Endodermal cell (in vitro differentiated cells): ENCODE measurements around the gene TVP23B. TPM values are rescaled to one million over a fixed set of nuclear protein-coding genes. Genes with fewer than 3 reads are reported as not detected.
"Not testable (repeated sequence)": the region's sequence is repeated elsewhere in the genome, so short reads cannot be mapped to it uniquely, and the experiment has no call there.

ENCODE experiments used
- DNase-seq: peaks from one replicate; pipeline ENCODE4 v3.0.0-alpha.2; 2017
- H3K27ac ChIP-seq: 2 replicates; pipeline ENCODE4 v1.5.1; 2013; ENCODE audit warnings: mild to moderate bottlenecking, low read depth, low read length, moderate library complexity
- H3K27me3 ChIP-seq: 2 replicates; pipeline ENCODE4 v1.6.1; 2013; ENCODE audit warnings: mild to moderate bottlenecking, low read length, moderate library complexity; ENCODE audit not compliant: insufficient read depth, control insufficient read depth, poor library complexity, severe bottlenecking
- H3K36me3 ChIP-seq: 2 replicates; pipeline ENCODE4 v1.7.0; 2013; ENCODE audit warnings: mild to moderate bottlenecking, low read length, moderate library complexity; ENCODE audit not compliant: control insufficient read depth, insufficient read depth
- H3K4me1 ChIP-seq: one replicate; pipeline ENCODE4 v1.7.0; 2013; ENCODE audit warnings: low read length; ENCODE audit not compliant: control insufficient read depth, insufficient read depth
- H3K4me3 ChIP-seq: 2 replicates; pipeline ENCODE4 v1.5.1; 2013; ENCODE audit warnings: mild to moderate bottlenecking, low read length, moderate library complexity
- H3K9ac ChIP-seq: 2 replicates; pipeline ENCODE4 v1.6.1; 2013; ENCODE audit warnings: mild to moderate bottlenecking, low read length, moderate library complexity; ENCODE audit not compliant: poor library complexity, severe bottlenecking; ENCODE audit errors: extremely low read depth
- H3K9me3 ChIP-seq: 2 replicates; pipeline ENCODE4 v1.6.1; 2013; ENCODE audit warnings: mild to moderate bottlenecking, low read length, moderate library complexity; ENCODE audit not compliant: control insufficient read depth
- H3K27ac Mint-ChIP-seq: 2 replicates; pipeline ENCODE4 v1.8.0; 2020; ENCODE audit warnings: mixed read lengths
- H3K27me3 Mint-ChIP-seq: 2 replicates; pipeline ENCODE4 v1.8.0; 2021; ENCODE audit warnings: mild to moderate bottlenecking, mixed read lengths; ENCODE audit not compliant: insufficient read depth
- H3K36me3 Mint-ChIP-seq: 2 replicates; pipeline ENCODE4 v1.8.0; 2020; ENCODE audit warnings: low read depth, mixed read lengths
- H3K4me1 Mint-ChIP-seq: 2 replicates; pipeline ENCODE4 v1.8.0; 2020; ENCODE audit warnings: mixed read lengths
- H3K4me3 Mint-ChIP-seq: 2 replicates; pipeline ENCODE4 v1.8.0; 2020; ENCODE audit warnings: mild to moderate bottlenecking, moderate library complexity, mixed read lengths
- H3K9me3 Mint-ChIP-seq: 2 replicates; pipeline ENCODE4 v1.8.0; 2020; ENCODE audit warnings: mild to moderate bottlenecking, mixed read lengths
- CTCF ChIP-seq: fragments of 200-600 bp; sonication (generic); conservative IDR thresholded peaks from 2 replicates; pipeline ENCODE4 v1.5.0; 2021; ENCODE audit warnings: antibody characterized with exemption, mild to moderate bottlenecking
- WGBS, 2 experiments: methylation state at CpG; one replicate each; pipeline versions ENCODE4 v1.1.5 to v1.1.7; 2013; ENCODE audit warnings: missing lambda C conversion rate in 2 of 2, mixed read lengths in 1 of 2; ENCODE audit not compliant: insufficient coverage in 1 of 2, insufficient read length in 1 of 2; 5-methylcytosine and 5-hydroxymethylcytosine counted together
- total RNA-seq, 2 donors: library from RNA; stranded (reverse); fragmentation: NEBNext Ultra II Directional in 1 of 2; extraction: Animal tissue kit (Norgen Biotek cat#: 25700) in 1 of 2; gene quantifications; 2 replicates in 1 of 2; 3 replicates in 1 of 2; pipeline ENCODE4 v1.2.1, GENCODE V29; 2021

Gene TVP23B
- total RNA-seq, 2 donors from 2014 or later, result 28.1 to 39.7 TPM

- WGBS, 2 experiments, result 5% methylated on average over 1 of the region's 1 CpG; no CpG with 5 or more reads in 1 of the 2 experiments
- not testable (repeated sequence) for H3K4me3 Mint-ChIP-seq, H3K27me3 ChIP-seq, H3K27ac ChIP-seq, H3K4me3 ChIP-seq, H3K4me1 ChIP-seq, H3K9ac ChIP-seq, H3K9me3 ChIP-seq, H3K27me3 Mint-ChIP-seq, H3K9me3 Mint-ChIP-seq
- peak; percentile 67 for DNase-seq
- H3K4me1 Mint-ChIP-seq, result peaks cover 14% of the 10 kb centered on the region
- peaks cover 23% of the 10 kb centered on the region for H3K36me3 Mint-ChIP-seq
- H3K36me3 ChIP-seq, result peaks cover 14% of the 10 kb centered on the region
- H3K27ac Mint-ChIP-seq, result peak overlapping the region; percentile 79
Observed at GRCh38 chr17:18785933-18786332, 5.0 kb downstream of the TVP23B start.

- peaks cover 14% of the 10 kb centered on the region for H3K4me1 Mint-ChIP-seq
- not testable (repeated sequence) for H3K4me3 ChIP-seq, H3K9me3 ChIP-seq, H3K9me3 Mint-ChIP-seq, H3K9ac ChIP-seq, H3K27me3 Mint-ChIP-seq, DNase-seq, H3K4me1 ChIP-seq, H3K27me3 ChIP-seq, H3K27ac Mint-ChIP-seq, H3K4me3 Mint-ChIP-seq, H3K27ac ChIP-seq
- 86 to 100% methylated on average over 1 to 2 of the region's 5 CpGs for WGBS, 2 experiments
- H3K36me3 Mint-ChIP-seq, result peaks cover 24% of the 10 kb centered on the region
- peaks cover 14% of the 10 kb centered on the region for H3K36me3 ChIP-seq
Observed at GRCh38 chr17:18786890-18787289, 5.9 kb downstream of the TVP23B start.

- not testable (repeated sequence) for H3K9me3 Mint-ChIP-seq, H3K27me3 ChIP-seq, H3K4me3 ChIP-seq, H3K9ac ChIP-seq, DNase-seq, H3K9me3 ChIP-seq, H3K4me1 ChIP-seq, H3K27me3 Mint-ChIP-seq, H3K27ac Mint-ChIP-seq, H3K4me3 Mint-ChIP-seq, H3K27ac ChIP-seq
- Mint-ChIP-seq H3K4me1 (peaks cover 13% of the 10 kb centered on the region), H3K36me3 (peaks cover 20% of the 10 kb centered on the region)
- peak; percentile 50 for TF ChIP-seq CTCF
- H3K36me3 ChIP-seq, result peaks cover 16% of the 10 kb centered on the region
- WGBS, 2 experiments, result no CpG with 5 or more reads among the region's 1 CpG
Observed at GRCh38 chr17:18791402-18791801, 10.4 kb downstream of the TVP23B start.

- not testable (repeated sequence) for H3K9me3 Mint-ChIP-seq, H3K27me3 ChIP-seq, H3K4me1 ChIP-seq, H3K27me3 Mint-ChIP-seq, H3K27ac ChIP-seq, H3K4me3 Mint-ChIP-seq, H3K4me3 ChIP-seq, H3K9ac ChIP-seq, H3K9me3 ChIP-seq
- H3K4me1 Mint-ChIP-seq, result peaks cover 12% of the 10 kb centered on the region
- 70 to 100% methylated on average over 1 to 4 of the region's 4 CpGs for WGBS, 2 experiments
- H3K36me3 ChIP-seq, result peaks cover 15% of the 10 kb centered on the region
- H3K27ac Mint-ChIP-seq, result peak overlapping the region; percentile 84
- DNase-seq, result peak; percentile 74
- H3K36me3 Mint-ChIP-seq, result peaks cover 27% of the 10 kb centered on the region
Observed at GRCh38 chr17:18794841-18795240, 13.9 kb downstream of the TVP23B start.

- H3K4me1 Mint-ChIP-seq, result peaks cover 12% of the 10 kb centered on the region
- H3K4me1 ChIP-seq, H3K9me3 ChIP-seq, H3K9ac ChIP-seq, H3K4me3 Mint-ChIP-seq, H3K27ac ChIP-seq, H3K27ac Mint-ChIP-seq, H3K9me3 Mint-ChIP-seq, H3K27me3 ChIP-seq, H3K4me3 ChIP-seq, DNase-seq, H3K27me3 Mint-ChIP-seq: not testable (repeated sequence)
- peaks cover 25% of the 10 kb centered on the region for H3K36me3 ChIP-seq
- H3K36me3 Mint-ChIP-seq, result peaks cover 32% of the 10 kb centered on the region
Observed at GRCh38 chr17:18796887-18797286, 15.9 kb downstream of the TVP23B start.

- WGBS, 2 experiments, result 93% methylated on average over 3 of the region's 7 CpGs; no CpG with 5 or more reads in 1 of the 2 experiments
- peaks cover 27% of the 10 kb centered on the region for H3K36me3 ChIP-seq
- not testable (repeated sequence) for H3K9ac ChIP-seq, H3K27me3 ChIP-seq, H3K27ac Mint-ChIP-seq, H3K27me3 Mint-ChIP-seq, H3K4me1 Mint-ChIP-seq, H3K4me3 Mint-ChIP-seq, H3K4me1 ChIP-seq, H3K9me3 Mint-ChIP-seq, H3K4me3 ChIP-seq, DNase-seq, H3K27ac ChIP-seq, H3K9me3 ChIP-seq
- H3K36me3 Mint-ChIP-seq, result peaks cover 49% of the 10 kb centered on the region
Observed at GRCh38 chr17:18803458-18804245, 22.7 kb downstream of the TVP23B start.
